NCI-H2107 treated with DMSO at 0.1 percent for 48 hours (cell line): Measurements from ENCODE around the gene NPHP4.

ENCODE experiments used
- DNase-seq: peaks from one replicate; lab custom pipeline; 2025; ENCODE audit not compliant: unreplicated experiment; lab: John Stamatoyannopoulos, UW

NPHP4 gene

GRCh38 chr1:5992026-5992813 lies at the start of gene NPHP4:
NPHP4 (minus strand) TSS chr1:5992425; CDS start chr1:5986289, 6,136 bp downstream.
- peak; percentile 57 for DNase-seq

GRCh38 chr1:6041432-6042062 lies 49.3 kb upstream of the NPHP4 start:
- no peak for DNase-seq

GRCh38 chr1:6040861-6041415 lies 48.7 kb upstream of the NPHP4 start:
- DNase-seq, result no peak

- no peak for DNase-seq
These were observed 48.2 kb upstream of the NPHP4 start for GRCh38 chr1:6040444-6040843.

GRCh38 chr1:6039031-6039430 lies 46.8 kb upstream of the NPHP4 start:
- no peak for DNase-seq

- no peak for DNase-seq
These were observed 46.4 kb upstream of the NPHP4 start for GRCh38 chr1:6038603-6039002.

- no peak for DNase-seq
These were observed 45.1 kb upstream of the NPHP4 start for GRCh38 chr1:6037338-6037762.

GRCh38 chr1:6035719-6036118 lies 43.5 kb upstream of the NPHP4 start:
- DNase-seq, result no peak

- DNase-seq, result no peak
These were observed 43.1 kb upstream of the NPHP4 start for GRCh38 chr1:6035303-6035702.

GRCh38 chr1:6034750-6035096 lies 42.5 kb upstream of the NPHP4 start:
- DNase-seq, result no peak

- DNase-seq, result no peak
These were observed 41.9 kb upstream of the NPHP4 start for GRCh38 chr1:6033986-6034749.

GRCh38 chr1:6033124-6033523 lies 40.9 kb upstream of the NPHP4 start:
- DNase-seq, result no peak

GRCh38 chr1:6030547-6031261 lies 38.5 kb upstream of the NPHP4 start:
- DNase-seq, result no peak

- DNase-seq, result no peak
These were observed 37.9 kb upstream of the NPHP4 start for GRCh38 chr1:6030132-6030531.

- DNase-seq, result no peak
These were observed 37.1 kb upstream of the NPHP4 start for GRCh38 chr1:6029351-6029750.

GRCh38 chr1:6028042-6028850 lies 36.0 kb upstream of the NPHP4 start:
- no peak for DNase-seq

GRCh38 chr1:6027591-6027990 lies 35.4 kb upstream of the NPHP4 start:
- no peak for DNase-seq

GRCh38 chr1:6026095-6026809 lies 34.0 kb upstream of the NPHP4 start:
- no peak for DNase-seq

- no peak for DNase-seq
These were observed 33.3 kb upstream of the NPHP4 start for GRCh38 chr1:6025269-6026094.
